Activated CD4-positive, alpha-beta T cell treated with anti-CD3 and anti-CD28 coated beads, Interleukin-2, amount 50 U/mL, for 24 hours (primary cell): ENCODE data around the gene PDZRN3.

Source experiments
- DNase-seq, 2 donors: peaks; one replicate each; pipeline ENCODE4 v3.0.0-alpha.2; 2020; ENCODE audit warnings: low read depth in 1 of 2, low spot score in 1 of 2

The PDZRN3 gene

DNA sequence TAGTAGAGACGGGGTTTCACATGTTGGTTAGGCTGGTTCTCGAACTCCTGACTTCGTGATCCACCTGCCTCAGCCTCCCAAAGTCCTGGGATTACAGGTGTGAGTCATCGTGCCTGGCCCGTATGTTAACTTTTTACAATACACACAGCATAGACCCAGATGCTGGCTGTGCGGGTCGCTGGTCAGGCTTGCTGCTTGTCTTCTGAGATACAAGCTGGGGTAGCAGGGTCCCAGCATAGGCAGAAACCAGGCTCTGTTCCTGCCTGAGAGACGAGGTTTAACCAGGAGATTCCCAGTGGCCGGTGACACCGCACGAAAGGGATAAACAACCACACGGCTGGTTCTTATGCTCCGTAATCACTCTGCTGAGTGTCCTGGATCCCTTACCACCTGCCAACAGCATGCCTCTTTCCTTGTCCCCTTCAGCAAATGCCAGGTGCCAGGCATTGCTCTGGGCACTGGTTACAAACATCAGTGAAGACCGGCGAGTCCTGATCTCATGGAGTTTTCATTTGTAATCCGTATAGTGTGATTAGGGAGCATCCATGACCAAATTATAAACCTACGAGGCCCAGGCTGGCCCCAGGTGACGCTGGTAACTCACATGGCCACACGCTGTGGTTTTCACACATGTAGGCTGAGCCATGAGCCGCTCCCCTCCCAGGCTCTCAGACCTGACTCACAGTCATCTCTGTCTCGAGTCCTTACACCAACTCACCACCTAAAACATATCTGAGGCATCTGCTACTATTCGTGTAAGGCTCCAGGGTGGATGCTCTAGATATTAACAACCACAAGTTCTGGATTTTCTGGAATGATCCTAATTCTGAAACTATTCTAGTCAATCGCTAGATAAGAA is 125.7 kb downstream of the PDZRN3 start:
- no peak for DNase-seq

DNA sequence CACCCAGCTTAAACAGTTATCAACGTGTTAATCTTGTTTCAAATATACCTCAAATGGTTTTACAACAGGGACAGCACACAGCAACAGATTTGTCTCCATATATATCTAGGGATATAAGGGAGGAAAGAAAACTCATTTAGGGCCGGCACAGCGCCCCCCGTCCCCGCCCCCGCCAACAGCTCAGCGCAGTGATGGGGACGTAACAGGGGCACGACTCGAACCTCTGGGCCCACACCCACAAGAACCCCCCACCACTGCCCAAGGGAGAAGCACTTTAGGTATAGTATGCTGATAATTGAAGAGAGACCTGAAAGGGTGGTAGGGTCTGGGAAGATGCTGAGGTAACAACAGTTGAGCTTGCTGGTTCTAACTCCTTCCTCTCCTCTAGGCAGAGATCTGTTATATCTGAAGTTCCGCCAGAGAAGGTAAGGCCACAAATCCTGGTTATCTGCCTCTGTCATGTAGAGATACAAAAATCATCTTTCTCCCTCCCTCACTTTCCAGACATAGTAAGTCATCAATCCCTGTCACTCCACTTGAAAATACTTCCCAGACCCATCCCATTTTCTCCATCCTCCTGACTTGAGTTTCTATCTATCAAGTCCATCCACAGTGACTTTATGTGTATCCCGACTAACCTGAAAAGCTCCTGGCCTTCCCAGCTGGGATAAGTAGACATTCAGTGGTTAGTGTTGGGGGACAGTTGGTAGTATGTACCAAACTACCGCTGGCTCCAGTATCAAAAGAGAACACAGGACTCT is 126.9 kb downstream of the PDZRN3 start:
- no peak for DNase-seq

DNA sequence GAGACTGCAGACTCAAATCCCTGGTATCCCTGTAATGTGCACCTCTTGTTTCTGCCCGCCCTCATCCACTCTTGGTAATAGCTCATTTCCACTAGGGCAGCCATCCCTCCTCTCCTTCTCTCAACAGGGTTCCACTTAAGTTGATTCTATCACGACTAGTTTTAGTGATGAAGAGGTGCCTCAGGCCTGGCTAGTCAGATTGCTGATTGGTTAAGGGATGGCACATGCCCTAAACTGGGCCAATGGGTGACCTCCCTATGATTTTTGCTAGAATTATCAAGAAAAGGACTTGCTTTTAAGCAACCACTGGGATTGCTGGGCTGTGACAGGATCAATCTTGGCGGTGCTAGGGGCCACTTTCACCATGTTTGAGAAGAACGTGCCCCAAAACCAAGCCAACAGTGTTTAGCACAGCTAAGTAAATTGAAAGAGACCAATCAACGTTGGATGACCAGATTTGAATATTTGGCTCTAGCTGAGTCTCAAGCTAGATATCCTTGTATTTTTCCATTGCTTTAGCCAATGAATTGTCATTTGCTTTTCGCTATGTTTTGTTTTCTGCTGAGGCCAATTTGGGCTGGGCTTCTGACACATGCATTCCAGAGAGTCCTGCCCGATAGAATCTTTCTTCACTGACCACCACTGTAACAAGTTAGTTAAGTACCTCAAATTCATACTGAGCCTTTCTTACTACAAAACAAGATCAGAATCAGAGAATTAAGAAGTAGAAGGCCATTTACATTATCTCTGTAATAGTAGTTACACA is 131.0 kb downstream of the PDZRN3 start:
- no peak for DNase-seq

DNA sequence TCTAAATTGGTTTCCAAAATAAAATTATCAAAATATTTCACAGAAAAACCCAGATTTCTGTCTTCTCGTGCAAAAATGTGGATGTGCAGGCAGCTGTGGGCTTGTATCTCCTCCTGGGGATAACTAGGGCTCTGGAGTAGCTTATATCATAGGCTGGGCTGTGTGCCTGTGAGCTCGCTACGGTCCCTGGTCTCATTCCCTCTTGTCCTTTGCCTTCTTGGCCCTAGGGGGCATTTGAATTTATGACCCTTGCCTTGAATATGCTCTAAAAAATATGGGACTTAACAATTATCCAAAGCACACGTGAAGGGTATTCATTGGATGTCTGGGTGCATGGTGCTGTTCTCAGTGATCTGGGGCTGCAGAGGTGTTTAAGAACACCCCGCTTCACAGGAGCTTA is 132.6 kb downstream of the PDZRN3 start:
- DNase-seq: no peak

DNA sequence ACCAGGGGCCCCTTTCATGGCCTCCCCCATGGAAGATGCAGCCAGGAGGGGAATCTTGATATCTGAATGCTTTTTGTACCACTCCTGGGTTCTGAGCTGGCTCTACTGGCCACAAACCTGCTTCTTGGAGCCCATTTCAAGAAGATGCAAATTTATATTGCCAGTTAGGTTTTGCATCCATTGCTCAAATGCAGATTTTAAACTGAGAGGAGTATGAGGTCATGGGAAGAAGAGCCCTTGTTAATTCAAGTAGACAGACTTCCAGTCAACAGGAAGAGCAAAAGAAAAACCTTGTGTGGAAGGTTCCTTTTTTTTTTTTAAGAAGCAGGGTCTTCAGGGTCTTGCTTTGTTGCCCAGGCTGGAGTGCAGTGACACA is 133.5 kb downstream of the PDZRN3 start:
- DNase-seq: no peak

DNA sequence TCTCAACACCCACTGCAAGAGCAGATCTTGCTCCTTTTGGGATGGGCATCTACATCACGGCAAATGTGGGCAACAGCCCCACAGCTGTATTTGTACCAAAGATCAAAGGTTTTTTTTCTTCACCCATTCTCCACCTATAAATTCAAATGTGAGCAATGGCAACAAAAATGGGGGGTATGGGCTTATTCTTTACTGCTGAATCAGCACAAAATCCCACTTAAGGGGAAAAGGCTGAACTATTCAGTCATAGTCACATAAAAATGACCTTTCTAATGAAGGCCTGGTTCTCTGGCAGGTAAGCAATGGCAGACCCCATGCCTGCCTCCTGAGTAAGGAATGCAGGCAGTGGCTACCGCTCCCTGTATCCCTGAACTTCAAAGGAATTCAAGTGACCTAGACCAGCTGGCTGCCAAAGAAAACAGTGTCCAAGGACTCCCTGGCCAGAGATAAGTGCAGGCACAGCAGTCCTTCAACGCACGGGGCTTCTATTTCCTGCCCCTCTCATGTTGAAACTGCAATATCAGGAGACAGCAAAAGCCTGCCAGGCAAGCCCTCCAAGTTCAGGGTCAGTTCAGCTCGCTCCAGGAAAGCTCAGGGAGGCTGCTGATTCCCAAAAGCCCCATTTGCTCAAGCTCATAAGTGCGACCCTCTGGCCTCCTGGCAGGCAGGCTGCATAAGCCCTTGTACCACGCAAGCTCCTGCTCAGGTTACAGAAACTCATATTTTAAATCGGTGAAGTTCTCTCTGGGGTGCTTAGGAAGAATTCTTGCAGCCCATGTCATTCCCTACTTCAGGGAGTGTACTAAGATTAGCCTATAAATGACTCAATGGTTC is 134.1 kb downstream of the PDZRN3 start:
- no peak for DNase-seq

DNA sequence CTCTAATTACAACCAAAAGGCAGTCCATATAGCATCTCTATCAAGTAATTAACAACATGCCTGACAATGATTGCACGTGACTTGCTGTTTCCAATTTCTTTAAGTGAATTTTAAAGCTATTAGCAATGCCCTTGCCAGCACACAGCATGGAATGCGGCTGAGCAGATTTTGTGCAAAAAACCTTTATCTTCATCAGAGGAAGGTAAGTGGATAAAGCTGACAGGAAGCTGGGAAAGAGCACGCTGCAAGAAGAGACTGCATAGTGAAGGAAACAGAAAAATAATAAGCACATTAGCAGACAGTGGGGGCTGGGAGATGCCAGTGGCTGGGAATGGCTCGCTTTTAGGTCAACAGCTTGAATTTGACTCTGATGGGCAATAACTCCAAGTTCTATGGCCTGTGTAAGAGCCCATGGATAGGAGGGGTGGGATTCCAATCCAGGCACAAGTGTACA is 138.8 kb downstream of the PDZRN3 start:
- DNase-seq: no peak

DNA sequence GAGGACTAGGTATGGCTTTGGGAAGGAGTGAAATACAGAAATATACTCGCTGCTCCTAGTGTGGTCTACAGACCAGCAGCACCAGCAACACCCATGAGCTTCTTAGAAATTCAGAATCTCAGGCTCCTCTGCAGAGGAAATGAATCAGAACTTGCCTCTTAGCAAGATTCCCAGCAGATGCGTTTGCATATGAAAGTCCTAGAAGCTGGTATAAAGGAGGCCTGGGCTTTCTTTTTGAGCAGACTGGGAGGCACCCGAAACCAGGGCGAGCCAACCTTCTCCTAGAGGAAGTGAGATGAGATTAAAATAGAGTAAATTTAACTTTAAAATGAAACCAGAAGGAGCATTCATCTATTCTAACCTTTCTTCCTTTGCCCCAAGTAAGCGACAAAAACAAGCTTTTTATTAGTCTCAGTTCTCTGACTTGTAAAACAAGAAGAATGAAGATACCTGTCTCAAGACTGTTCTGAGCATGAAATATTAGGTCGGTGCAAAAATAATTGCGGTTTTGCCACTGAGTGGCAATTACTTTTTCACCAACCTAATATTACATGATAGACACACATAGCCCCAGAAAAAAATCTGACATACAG is 140.0 kb downstream of the PDZRN3 start:
- no peak for DNase-seq

DNA sequence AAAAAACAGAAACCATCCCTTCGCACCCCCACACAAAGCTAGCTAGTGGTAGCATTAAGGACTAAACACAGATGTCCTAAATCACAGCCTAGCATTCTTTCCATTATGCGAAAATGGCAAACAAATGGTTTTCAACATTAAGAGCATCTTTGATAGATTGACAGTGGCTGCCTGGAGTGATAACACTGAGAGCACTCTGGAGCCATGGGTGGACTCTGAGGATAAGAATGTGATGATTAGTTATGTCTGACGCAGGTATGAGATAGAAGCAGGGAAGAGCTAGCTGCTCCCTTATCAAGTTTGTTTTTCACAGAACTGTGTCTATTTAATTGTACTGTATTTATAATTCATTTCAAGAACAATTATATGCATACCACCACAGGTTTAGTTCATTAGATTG is 142.9 kb downstream of the PDZRN3 start:
- no peak for DNase-seq

DNA sequence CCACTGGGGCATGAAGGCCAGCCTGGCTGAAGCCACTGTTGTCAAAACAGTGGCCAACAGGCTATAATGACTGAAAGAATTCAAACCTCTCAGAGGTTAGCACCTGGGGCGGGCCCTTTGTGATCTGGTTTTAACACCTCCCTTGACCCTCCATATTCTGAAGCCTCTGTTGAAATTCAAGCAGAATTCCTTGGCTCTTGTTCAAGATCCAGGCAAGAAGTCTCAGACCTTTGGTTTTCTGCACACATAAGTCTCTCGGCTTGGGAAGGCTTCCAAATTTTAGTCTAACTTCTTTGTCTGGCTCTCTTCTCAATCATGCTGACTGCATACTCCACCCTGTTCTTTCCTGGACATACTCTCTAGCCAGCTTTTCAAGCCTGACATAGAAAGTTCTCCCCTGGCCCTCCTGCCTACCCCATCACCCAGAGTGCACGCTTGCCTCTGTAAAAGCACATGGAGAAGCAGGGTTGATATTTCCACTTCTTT is 144.5 kb downstream of the PDZRN3 start:
- no peak for DNase-seq

DNA sequence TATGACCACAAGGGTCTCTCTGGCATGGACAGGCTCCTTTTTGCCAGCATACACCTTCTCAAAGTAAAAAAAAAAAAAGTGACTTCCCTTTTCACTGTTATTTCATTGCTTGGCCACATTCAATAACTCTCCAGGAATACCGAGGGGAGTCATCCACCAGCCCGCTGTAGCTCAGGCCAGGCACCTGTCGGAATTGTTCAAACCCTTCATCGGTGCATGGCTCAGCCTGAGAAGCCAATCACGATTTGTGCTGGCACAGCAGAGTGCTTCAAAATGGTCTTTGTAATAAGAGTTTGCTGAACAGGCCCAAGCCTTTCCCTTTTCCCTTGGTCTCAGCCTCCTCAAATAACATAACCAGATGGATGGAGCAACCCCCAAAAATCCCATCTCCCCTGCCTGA is 145.4 kb downstream of the PDZRN3 start:
- DNase-seq: no peak

DNA sequence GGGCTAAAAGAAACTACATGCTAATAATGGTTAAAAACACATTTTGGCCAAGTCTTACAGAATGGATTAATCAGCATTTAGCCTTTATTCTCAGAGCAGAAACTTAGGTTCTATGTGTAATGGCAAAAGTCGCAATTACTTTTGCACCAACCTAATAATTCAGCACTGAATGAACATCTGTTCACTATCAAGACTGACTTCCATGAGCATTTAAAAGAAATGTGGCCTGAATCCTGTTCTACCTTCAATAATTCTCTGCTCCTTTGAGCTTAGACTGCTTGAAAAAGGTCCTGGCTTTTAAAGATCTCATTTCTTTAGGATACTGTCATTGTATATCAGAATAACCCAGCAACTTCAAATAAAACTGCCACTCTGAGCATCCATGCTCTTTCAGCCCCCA is 145.9 kb downstream of the PDZRN3 start:
- DNase-seq: no peak

DNA sequence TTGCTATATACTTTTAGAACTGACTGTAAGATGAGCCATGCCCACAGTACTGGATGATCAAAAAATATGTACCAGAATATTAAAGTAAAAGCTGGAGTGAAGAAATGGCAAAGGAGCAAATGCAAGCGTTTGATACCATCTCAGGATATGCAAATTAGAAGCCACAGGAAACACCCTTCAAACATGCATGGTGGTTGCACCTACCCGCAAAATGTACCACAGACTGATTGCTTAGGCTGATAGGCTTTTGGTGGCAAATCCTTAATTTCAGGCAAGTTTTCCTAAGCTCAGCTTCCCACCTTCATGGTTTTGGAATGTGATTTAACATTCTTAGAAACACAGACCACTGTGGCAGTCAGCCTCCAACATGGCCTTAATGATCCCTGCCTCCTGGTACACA is 149.0 kb downstream of the PDZRN3 start:
- DNase-seq: no peak

DNA sequence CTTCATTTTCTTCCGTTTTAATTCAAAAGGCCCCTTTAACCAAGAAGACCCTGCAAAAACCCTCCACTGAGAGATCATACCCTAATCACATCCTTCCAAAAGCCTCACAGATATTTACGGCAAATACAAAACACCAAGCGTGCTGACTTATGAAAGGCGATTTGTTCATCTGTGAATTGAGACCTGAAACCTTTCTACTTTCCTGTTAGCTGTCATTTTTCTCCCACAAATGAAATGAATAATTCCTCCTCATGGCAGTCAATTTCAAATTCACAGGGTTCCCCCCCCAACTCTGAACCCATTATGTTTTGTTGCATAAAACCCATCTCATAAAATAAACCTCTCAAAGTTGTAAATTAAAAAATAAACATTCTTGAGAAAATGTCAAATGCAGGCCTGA is 149.6 kb downstream of the PDZRN3 start:
- DNase-seq: no peak

DNA sequence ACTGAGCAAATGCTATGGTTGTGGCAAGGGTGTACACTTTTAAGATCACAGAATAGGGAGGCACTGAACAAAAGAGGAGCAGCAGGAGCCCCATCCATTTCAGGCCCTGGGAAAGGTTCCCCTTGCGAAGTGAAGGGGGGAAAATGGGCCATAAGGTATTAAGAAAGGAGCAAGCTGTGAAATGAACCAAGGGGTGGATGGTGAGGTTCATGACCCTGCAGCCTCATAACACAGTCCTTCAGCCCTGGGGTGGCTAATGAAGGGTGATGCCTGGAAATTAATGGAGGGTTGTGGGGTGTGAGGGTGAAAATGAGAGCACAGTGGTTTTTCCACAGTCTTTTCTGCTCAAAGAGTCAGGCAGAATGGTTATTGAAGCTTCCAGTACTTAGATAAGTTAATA is 150.1 kb downstream of the PDZRN3 start:
- DNase-seq: no peak

DNA sequence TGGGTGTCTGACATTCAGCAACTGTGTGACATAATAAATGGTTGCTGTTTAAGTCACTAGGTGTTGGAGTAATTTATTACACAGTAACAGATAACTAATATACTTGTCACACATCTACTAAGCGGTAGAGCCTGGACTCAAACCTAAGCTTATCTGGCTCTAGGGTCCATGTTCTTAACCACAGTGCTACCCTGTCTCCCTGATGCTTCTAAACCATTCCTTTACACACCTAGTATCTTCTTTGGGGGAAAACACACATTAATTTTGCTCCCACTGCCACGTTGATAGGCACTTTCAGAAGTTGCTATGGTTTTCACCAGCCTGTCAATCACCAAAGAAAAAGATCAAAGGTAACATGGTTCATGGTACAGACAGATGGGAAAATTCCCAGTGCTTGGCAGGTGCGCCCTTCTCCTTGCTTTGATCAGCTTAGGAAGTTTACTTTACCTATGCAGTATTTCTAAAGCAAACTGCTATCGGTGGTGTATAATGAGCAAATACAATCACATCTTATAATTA is 150.8 kb downstream of the PDZRN3 start:
- no peak for DNase-seq

DNA sequence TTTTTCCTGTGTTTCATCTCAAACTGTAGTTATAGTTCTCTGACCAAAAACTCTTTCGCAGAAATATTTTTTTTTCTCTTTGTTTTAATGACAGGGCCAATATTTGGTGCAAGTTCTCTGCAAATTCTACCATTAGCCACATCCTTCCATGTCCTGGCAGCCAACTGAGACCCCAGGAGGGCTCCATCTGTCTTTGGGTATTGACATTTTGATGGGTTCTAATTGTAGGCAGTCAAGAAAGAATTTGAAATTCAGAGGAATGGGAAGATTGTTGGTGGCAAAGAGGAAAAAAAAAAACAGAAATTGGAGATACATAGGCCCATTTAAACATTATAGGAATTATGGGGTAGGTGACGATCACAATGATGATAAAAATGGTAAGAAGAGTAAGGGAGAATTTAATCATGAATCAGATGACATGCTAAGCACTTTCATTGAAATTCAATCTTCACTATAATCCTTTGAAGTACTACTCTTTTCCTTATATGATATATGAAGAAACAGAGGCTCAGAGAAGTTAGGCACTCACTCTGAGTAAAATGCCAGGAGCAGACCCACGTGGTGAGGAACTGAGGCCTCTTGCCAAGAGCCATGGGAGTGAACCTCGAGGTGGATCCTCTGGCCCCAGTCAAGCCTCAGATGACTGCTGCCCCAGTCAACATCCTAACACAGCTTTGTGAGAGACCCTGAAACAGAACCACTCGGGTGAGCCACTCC is 151.4 kb downstream of the PDZRN3 start:
- DNase-seq: no peak

DNA sequence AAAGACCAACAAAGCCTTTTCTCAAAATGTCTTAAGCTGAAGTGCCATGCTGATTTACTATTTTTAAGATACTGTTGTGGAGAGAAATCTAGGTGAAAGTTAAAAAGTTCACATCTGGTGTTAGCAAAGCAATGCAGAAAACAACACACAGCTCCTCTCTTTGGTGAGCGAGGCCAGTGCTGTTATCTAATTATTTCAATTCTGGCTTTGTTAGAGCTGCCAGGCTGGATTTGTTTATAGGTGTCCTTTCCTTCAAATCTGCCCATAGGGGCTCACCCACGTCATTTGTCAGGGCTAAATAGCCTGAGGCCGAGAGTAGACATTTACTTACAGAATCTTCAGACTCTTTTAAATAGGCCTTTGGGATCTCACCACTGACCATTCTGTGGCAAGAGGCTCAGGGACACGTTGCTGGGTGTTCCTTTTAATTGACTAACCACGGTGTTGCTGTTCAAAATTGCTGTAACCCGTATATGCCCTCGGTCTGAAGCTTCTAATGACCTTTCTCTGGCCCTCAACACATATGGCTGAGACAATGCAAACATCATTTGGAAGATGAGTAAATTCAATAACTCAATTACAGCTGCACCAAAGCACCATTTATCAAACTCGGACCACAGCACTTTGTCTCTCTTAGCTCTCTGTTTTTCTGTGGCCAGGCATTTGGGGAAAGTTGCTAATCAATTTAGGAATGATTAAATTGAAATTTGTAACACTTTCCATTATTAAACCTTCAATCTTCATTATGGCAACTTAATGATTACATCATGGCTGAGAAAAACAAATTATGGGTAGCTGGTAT is 152.6 kb downstream of the PDZRN3 start:
- no peak for DNase-seq

DNA sequence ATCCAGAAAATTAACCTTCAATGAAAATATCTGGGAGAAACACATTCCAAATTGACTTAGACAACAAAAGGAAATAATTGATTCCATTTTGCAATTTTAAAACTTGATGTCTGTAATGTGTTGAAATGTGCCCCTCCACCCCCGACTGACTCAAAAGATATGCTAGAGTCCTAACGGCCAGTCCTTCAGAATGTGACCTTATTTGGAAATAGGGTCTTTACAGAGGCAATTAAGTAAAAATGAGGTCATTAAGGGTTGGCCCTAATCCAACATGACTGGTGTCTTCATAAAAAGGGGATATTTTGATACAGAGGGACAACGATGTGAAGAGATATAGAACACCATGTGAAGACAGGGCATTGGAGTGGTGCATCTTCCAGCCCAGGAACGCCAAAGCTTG is 153.9 kb downstream of the PDZRN3 start:
- DNase-seq: no peak
